ENCODE measurements around the gene FGF12.

The FGF12 gene

DNA sequence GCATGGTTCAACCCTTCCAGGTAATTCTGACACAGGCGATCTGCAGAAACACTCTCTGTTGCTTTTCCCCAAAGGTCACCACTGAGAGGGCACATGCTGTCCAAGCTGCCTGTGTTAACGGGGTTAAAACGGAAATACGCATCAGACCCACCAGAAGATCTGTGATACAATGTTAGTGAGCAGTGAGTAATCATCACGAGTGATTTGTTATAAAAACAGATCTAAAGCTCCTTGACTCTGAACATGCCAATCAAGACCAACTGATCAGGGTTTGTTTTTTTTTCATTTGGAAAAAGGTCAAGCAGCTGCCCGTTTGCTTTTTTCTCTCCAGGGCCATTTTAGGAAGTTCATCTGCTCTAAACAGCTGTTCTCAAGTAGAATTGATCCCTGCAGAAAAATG lies 43.2 kb downstream of the FGF12 start:
- DNase-seq (ENCODE audit: low spot score), result no peak

DNA sequence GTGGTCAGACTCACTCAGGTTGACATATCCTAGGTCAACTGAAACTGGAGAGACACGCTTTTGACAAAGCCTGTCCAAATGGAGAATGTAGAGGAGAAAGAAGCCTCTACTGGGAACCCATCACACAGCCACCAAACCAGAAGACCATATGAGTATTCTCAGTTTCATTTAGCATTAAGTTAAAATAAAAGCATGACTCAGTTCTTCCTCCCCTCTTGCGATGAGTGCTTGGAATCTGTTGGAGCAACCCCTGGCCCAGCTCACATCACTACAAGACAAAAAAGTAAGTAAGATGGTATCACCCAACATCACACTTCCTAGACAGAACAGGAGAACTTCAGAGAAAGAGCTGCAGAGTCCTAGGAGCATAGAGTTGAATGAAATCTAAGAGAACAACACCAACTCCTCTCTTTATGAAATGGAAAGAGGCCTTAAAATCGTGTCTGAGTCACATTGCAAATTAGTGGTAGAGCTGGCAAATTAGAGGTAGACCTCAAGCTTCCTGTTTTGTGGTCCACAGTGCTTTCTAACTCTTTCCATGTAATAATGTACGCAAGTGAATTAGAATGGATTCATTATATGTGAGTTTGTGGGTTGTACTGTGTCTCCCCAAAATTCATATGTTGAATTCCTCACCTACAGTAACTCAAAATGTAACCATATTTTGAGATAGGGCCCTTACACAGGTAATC lies 51.2 kb downstream of the FGF12 start:
- DNase-seq (ENCODE audit: low spot score), result no peak

DNA sequence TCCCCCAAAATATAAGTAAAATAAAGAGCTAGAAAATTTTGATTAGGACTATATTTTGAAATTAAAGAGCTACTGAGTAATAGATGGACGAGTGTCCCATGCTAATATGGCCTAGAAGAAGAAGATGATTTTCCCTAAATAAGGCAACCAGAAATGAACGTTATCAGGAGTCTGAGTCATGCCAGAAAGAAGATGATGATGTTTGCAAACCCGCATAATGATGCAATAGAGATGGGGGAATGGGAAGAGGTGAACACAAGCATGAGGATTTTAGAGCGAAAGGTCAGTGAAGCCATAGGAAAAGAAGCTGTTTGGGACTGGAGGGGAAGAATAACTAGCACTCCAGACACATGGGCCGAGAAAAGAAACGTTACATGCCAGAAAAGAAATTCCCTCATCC lies 71.7 kb downstream of the FGF12 start:
- DNase-seq (ENCODE audit: low spot score), result no peak

DNA sequence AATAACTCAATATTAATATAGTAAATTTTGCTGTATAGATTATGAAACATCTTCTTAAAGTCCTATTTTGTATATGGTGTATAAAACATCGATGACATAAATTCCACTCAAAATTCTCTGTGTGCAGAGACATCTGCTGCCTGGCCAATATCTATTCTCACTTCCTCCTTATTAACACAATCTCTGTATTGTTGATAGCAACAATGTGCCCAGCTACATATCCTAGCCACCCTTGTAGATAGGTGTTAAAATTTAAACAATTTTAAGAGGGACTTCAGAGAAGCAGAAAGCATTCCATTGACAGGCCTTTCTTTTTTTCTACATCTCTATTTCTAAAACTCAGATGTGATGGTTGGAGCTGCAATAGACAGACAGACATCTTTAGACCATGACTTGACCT lies 72.3 kb downstream of the FGF12 start:
- DNase-seq (ENCODE audit: low spot score), result no peak

DNA sequence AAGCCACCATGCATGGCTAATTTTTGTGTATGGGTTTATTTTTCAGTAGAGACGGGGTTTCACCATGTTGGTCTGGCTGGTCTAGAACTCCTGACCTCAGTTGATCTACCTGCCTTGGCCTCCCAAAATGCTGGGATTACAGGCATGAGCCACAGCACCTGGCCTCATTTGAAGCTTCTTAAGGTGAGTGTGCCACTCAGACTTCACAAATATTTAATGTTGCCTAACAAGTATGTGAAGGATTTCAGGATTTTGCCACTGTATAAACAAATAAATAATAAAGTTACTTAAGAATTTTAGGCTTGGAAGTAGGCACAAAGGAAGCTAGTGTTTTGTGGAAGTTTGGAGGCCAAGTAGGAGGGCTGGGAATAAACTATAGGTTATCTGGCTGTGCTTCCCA lies 73.5 kb downstream of the FGF12 start:
- DNase-seq (ENCODE audit: low spot score), result no peak

DNA sequence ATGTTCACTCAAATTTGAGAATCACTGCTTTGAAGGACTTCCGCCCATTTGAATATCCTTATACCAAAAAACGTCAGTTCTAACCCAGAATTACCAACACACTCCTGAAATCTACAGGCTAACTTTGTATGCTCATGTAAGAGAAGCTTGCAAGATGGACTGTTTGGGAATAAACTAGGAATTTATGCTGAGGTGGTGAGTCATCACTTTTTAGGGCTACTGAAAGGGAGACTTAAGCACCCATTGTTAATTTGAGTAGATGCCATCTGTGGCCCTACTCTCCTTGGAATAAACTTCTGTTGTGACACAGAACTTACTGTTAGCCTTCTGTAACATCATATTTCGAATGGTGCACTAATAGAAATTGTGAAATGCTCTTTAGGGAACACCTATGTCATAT lies 74.6 kb downstream of the FGF12 start:
- DNase-seq (ENCODE audit: low spot score), result no peak

DNA sequence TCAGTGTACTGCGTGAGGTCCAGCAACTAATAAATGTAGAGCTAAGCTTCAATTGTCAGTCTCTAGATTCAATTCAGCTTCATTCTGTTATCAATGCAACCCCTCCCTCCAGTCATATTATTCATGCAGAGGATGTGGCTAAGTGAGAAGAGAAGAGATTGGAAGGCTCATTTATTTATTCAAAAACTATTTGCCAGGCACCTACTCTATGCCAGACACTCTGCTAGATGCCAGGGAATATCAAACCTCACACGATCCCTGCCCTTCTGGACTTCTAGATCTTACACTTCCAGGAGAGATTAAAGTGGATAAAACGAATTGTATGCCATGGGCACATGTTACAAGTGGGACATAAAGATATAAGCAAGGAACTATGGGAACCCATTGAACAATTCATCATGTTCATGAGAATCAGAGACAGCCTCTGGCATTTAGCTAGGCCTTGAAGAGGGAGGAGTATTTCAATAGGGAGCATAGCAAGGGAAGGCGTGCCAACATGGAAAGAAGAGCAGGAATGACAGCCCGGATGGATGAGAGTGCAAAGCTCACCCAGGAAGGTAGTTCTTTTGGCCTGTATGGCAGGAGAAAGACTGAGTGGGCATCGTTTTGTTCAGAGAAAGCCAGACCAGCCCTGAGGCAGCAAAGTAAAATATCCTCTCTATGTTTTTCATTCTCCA lies 75.4 kb downstream of the FGF12 start:
- no peak for DNase-seq (ENCODE audit: low spot score)

DNA sequence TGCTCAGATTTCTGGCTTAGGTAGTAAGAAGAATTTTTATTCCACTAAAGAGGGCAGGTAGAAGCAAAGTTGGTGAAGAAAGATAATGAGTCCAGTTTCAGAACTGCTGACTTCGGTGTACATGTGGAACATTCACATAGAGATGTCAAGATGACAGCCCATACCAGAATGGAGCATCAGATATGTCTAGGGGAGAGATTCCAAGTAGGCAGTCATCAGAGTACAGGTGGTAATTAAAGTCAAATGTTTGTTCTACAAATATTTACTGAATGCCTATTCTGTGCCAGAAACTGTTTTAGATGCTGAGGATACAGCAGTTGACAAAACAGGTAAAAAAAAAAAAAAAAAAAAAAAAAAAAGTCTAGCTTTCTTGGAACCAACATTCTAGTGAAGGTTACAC lies 81.9 kb downstream of the FGF12 start:
- DNase-seq (ENCODE audit: low spot score), result no peak

DNA sequence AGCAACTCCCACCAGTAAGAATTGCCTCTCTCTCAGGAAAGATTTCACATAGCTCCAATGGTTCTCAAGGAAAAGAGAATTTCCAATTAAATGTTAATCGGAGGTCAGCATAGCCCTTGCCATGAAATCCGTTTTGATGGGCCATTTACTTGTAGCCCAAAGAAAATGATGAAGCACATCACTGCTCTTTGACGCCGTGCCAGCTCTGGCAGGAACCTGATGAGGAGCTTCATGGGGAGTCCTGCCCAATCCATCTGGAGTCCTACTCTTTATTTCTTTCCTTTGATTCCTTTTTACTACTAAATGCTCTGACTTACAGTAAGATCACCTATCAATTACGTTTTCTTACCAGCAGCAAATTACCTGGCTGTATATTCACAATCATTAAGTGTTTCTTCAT lies 84.7 kb downstream of the FGF12 start:
- DNase-seq (ENCODE audit: low spot score), result no peak

DNA sequence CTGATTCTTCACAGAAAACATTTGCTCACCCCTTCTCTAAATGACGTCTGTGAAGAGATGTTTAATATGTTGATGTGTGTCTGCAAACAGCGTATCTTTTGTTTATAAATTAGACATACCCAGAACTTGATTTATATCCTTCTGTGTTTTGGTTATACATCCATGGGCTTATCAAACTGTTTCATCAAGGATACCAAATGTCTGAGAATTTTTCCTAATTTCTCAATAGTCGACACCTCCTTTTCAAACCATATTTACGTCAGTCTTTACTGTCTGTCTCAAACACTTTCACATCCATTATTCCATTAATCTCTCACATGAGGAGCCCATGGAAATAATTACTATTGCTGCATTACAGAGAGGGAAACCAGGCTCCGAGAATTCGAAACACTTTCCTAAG lies 85.4 kb downstream of the FGF12 start:
- DNase-seq (ENCODE audit: low spot score), result no peak

DNA sequence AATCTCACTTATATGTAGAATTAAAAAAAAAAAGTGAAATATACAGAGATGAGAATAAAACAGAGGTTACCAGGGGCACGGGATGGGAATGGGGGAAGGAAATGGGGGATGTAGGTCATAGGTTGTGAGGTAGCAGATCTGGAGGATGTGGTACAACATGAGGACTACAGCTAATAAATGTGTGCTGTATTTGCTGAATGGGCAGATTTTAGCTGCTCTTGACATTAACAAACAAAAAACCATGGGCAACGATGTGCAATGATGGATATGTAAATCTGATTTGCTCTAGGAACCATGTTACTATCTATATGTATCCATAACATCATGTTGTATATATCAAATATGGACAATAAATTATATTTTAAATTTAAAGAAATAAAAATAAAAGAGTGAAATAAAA lies 87.4 kb downstream of the FGF12 start:
- no peak for DNase-seq (ENCODE audit: low spot score)

DNA sequence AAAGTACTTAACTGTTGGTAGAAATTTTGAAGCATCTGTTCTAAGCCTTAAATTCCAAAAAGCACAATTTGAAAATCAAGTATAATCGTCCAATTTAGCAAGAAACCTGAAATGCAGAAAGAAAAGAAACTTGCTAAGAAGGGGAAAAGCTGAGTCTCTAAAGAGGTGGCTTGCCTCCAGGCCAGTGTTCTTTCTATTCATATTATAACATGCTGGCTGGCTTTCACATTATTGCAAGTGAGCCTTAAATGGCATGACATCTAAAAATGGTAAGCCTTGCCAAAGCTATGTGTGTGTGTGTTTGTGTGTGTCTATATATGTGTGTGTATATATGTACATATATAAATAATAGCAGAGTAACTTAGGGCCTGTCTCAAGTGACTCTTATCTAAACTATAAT lies 89.5 kb downstream of the FGF12 start:
- no peak for DNase-seq (ENCODE audit: low spot score)

DNA sequence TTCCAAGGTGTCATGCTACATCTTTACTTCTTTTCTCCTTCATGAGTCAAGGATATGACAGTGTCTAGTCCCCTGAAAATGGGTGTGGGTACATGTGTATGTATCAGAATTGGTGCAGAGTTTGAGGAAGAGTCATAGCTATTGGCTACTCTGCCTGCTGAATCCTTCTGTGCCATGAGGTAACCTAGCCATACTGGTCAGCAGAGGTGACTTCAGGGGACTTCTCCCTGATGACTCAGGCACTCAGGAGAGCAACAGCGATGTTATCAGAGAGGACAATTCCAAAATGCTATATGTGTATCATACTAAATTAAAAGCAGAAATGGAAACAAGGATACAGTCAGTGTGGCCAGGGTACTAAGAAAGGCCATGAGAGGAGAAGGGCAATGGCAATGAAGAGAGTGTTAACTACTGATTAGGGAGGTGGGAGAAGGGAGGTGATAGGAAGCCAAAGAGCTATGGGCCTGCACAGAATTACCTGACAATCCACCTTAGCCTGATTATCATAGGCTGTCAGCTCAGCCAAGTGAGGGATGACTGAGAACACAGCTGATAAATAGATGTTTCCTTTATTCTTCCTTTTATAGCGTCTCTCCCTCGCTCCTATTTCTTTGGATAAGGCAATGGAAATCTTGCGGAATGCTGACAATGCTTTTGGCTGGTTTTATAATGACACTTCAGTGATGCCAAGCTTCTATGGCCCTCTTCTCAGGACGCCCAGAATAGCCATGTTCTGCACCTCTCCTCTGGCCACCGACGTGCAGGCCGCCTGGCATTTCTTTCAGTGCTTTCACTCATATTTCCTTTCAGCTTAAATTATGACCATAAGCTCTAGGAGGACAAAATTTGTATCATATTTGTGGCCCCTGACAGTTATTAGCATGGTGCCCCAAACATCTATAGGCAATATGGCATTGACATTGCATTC lies 90.6 kb downstream of the FGF12 start:
- no peak for DNase-seq (ENCODE audit: low spot score)

DNA sequence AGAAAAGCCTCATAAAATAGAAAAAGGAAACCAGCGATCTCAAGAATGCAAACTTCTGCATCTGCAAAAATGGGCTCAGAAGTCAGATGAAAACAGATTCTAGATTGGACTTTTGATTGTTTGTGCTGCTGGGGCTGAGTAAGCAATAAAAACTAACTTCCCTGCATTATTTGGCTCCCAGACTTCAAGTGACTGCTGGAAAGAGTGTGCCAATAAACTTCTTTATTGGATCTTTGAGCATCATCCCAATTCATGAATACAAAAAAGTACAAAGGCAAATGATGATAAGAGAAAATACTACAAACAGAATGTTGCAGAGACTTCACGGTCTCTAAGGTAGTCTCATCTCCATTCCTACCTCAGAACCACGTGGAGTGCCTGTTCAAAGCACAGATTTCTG lies 97.9 kb downstream of the FGF12 start:
- DNase-seq (ENCODE audit: low spot score), result no peak

DNA sequence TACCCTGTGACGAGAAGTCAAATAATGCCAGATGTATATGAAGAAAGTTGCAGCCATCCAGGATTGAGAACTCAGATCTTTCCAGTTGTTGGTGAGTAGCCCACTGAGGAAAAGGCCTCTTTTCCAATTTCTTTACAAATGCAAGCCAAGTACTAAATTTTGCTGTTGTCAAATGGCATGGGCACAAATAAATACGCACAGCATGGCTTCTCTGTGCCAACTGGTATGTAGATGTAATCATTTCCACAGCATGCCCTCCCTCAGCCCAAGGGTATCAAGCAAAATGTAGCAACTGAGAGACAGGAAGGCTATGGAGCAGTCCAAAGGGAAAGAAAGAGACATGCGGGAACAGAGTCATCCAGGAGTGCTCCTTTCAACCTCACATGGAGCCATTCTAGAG lies 105.4 kb downstream of the FGF12 start:
- no peak for DNase-seq (ENCODE audit: low spot score)

DNA sequence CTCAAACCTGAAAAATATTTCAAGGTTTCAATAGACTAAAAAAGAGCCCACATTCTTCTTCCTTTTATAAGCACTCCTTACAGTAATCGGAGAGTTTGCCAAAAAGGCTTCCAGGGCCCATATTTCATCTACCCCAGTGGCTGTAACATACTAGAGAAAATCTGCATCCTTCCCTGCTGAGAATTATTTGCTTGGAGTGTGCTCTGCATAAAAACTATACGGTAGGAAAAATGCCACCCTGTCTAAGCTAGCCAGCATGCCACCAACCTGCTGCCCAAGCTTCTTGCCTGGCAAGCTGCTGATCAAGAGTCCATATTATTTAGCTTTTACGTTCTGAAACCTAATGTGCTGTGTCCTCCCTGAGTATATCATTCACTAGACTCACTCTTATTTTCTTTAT lies 107.1 kb downstream of the FGF12 start:
- no peak for DNase-seq (ENCODE audit: low spot score)

DNA sequence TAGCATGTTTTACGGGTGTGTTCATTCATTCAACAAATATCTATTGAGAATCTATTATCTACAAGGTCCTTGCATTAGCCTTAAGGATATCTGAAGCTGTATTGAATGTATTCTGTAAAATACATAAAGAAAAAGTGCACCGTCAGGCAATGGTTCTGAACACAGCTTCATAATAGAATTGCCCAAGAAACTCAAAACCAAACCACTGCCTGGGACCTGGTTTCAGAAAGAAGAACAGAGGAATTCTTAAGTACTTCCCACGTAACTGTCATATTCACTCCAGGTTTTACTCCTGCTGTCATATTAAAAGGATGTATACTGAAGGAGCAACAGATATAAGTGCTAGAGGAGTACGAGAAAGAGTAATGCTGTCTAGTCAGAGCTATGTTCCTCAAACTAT lies 115.9 kb downstream of the FGF12 start:
- no peak for DNase-seq (ENCODE audit: low spot score)

DNA sequence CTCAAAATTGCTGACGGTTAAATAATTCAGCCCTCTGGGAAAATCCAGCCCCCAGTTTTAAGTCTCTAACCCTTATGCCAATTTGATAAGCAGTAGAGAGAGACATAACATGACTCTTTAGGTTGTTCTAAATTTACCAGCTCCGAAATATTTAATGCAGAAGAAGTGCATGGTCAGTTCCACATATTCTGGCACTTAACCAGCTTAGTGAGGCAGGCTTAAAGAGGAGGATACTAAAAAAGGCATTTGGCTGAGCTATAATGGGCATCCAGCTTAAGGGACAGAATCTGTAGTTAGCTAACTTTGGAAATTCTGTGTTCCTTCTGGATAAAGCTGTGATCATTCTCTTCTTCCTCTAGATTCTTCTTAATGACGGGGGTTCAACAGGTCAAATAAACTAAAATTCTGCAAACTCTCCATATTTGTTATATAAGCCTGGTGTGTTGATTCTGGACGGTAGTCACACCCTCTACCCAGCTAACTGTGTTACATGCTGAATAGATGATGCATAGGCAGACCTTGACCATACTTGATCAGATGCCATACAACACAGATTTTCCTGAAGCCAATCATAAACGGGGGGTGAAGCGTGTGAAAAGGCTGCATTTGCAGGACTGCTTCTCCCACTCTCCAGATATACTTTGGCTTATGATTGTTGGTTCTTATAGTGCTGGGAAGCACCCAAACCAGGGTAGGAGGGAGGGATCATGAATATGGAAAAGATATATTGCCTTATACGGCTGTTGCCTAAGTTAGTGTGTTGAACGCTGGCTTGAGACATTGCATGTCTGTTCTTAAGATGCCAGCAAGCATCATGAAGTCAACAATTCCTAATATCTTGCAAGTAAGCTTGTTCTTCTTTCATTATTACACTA lies 118.4 kb downstream of the FGF12 start:
- DNase-seq (ENCODE audit: low spot score), result no peak

DNA sequence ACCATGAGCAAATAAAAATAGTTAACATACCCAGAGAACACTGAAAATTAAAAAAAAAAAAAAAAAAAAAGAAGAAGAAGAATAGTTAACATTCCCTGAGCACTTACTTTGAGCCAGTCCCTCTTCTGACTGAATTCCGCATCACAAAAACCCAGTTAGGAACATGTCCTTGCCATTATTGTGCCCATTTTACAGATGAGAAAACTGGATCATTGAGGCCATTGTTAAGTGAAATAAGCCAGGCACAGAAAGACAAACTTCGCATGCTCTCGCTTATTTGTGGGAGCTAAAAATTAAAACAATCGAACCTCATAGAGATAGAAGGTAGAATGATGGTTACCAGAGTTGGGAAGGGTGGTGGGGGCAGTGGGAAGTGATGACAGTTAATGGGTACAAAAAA lies 119.5 kb downstream of the FGF12 start:
- DNase-seq (ENCODE audit: low spot score), result no peak

DNA sequence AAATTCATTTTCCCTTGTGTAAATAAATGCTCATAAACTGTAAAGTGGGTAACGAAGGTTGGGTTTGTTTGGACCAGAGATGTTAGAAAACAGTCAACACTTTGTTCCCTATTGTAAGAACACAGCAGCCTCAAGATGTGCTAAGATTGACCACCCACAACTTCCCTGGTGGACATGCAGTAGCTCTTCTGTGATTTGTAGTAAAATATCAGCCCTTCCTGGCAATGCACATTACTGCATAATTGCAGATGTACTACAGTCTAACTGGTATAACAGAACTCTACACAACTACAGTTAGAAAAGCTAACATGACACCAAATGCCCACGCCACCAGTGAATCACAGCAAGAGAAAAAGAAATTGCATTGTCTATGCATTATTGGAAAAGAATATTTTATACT lies 129.4 kb downstream of the FGF12 start:
- no peak for DNase-seq (ENCODE audit: low spot score)

DNA sequence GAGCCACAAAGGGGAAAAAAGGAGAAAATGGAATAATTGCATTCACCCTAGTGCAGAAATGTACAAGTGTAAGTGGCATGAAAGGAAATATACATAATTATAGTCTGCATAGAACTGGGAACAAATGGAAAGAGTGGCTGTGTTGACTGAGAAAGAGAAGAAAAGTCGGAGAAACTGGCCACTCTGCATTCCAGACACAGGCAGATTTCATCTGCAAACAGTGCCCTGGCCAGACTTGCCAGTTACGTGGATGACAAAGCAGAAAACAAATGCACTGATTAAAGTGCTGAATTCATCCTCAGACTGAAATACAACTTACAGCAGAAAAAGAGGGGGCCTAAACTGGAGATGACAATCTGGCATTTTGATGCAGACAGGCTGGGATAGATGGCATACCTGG lies 129.8 kb downstream of the FGF12 start:
- no peak for DNase-seq (ENCODE audit: low spot score)

DNA sequence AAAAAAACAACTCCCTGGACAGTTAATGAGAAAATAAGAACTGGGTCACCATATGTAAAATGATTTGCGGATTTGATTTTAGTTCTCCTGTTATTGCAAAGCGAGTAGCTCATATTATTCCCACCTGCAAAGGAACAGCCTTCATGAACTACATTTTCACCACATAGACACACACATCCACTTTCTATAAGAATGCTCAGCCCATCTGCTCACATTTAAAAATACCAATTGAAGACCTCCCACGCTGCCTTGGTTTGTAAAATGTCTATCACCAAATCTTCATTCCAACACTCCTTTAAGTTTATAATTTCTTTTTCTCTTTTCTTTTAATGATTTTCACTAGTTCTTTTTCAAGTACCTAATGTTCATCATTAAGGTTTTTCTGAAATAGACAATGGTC lies 148.6 kb downstream of the FGF12 start:
- no peak for DNase-seq (ENCODE audit: low spot score)

All from AG08396 (cell line).